GM21619 (cell line): ENCODE results near the gene DENND2D.

Experiments
- ATAC-seq: cut with Tn5 transposase; IDR thresholded peaks from one replicate; pipeline ENCODE4 v1.9.1; 2021; ENCODE audit not compliant: unreplicated experiment

Gene DENND2D

GRCh38 chr1:111139956-111140679, 60.3 kb downstream of the DENND2D start, which contains the start of the genes CEPT1 and DRAM2:
Gene CEPT1 (plus strand): TSS chr1:111140223. CDS start chr1:111147715, 7,492 bp downstream.
Gene DRAM2 (minus strand): TSS chr1:111140093. CDS start chr1:111131554, 8,539 bp downstream.
- ATAC-seq = peak; percentile 62

- peak; percentile 19 for ATAC-seq
Observed at GRCh38 chr1:111139324-111139955, 61.0 kb downstream of the DENND2D start.
